Bone marrow (tissue), 2 donors: ENCODE results near the gene FAM83F.
A peak's percentile ranks its signal among the peaks of the same experiment; 100 is the strongest.

Experiments used
- DNase-seq, 2 donors: peaks; one replicate each; lab custom pipeline; 2025; lab: John Stamatoyannopoulos, UW

Gene FAM83F

GRCh38 chr22:39994566-39995392 is at the start of gene FAM83F:
TSS of gene FAM83F (plus strand) at chr22:39994954. CDS start at chr22:39995043, 89 bp downstream.
- DNase-seq = no peak

DNA sequence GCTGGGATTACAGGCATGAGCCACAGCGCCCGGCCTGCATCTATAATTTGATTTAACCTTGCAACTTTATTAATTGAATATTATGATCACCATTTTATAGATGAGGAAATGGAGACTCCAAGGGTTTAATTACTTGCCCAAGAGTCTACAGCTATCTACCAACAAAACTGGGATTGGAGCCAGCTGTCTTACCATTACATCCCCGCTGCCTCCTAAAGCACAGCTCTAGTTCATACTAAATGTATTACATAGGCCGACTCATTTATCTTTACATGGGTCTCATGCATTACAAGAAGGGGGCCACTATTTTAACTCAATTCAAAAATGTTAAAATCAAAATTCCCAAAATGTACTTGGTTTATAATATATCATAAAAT is 48.6 kb upstream of the FAM83F start:
- DNase-seq = no peak

- peak in 1 of 2 donors; percentile 51 for DNase-seq
These were observed 48.1 kb upstream of the FAM83F start for GRCh38 chr22:39946503-39947219.

GRCh38 chr22:39947220-39948216 is 47.2 kb upstream of the FAM83F start:
- DNase-seq = no peak

- no peak for DNase-seq
These were observed 44.6 kb upstream of the FAM83F start for GRCh38 chr22:39949964-39950737.

DNA sequence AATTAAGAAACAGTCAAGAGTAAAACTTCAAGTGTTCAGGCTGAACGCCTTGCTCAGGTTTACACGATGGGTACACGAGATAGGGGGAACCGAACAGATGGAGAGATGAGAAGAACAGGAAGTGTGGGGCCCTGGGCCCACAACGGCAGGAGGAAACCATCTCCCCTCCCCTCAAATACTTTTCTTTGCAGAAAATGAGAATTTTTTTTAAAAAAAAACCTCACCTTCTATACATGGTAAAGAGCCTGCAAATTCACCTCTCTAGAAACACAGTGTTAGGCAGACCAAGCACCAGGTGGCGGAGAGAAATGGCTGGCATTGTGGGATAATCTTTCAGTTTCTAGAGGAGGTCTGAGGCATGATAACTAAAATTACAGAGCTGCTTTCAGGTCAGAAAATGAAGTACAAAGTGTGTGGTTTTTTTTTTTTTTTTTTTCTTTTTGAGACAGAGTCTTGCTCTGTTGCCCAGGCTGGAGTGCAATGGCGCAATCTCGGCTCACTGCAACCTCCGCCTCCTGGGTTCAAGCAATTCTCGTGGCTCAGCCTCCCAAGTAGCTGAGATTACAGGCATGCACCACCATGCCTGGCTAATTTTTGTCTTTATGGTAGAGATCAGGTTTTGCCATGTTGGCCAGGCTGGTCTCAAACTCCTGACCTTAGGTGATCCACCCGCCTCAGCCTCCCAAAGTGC is 43.0 kb upstream of the FAM83F start:
- peak in 1 of 2 donors; percentile 19 for DNase-seq

DNA sequence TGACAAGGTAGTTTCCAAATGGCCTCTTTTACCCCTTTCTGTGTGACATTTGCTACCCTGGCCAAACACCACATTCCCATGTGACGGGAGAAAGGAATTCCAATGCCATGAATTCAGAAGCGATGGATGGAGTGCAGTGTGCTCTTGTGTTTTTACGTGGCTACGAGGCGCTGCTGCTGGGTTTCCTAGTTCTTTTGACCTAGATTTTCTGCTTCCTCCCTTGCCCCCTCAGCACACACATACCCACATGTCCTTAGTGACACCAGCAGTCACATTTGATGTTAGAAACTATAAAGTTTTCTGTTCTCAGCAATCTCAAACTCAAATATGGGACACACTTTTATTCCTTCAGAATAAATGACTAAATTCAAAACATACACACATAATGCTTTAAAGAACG is 42.4 kb upstream of the FAM83F start:
- DNase-seq = no peak

GRCh38 chr22:39953101-39953500 is 41.7 kb upstream of the FAM83F start:
- DNase-seq = no peak

DNA sequence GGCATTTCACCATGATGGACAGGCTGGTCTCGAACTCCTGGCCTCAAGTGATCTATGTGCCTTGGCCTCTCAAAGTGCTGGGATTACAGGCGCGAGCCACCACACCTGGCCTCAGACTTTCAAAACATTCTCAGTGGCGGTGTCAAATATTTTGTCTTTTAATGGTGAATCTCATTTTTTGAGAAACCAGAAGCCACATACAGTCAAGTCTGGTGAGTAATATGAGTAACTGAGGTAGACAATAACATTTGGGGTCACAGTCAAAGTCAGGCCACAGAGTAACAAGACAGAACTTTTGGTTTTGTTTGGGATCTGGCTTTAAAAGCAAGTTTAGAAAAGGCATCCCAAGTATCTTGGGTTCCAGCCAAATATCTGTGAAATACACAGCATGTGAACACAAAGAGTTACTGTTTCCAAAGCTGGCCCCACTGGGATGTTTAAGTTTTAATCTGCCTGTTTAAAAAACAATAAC is 40.1 kb upstream of the FAM83F start:
- no peak for DNase-seq

GRCh38 chr22:39955675-39956074 is 39.1 kb upstream of the FAM83F start:
- no peak for DNase-seq

- DNase-seq = peak in 1 of 2 donors; percentile 16
These were observed 37.7 kb upstream of the FAM83F start for GRCh38 chr22:39956932-39957664.

GRCh38 chr22:39958009-39958711 is 36.6 kb upstream of the FAM83F start:
- no peak for DNase-seq

GRCh38 chr22:39958949-39959639 is 35.7 kb upstream of the FAM83F start:
- DNase-seq = no peak

- peak; percentile 15 to 94 for DNase-seq
These were observed 34.9 kb upstream of the FAM83F start, which contains the start of gene TMA7B for GRCh38 chr22:39959640-39960447. TSS of gene TMA7B (plus strand) at chr22:39960397. CDS start at chr22:39964375, 3,978 bp downstream.

- peak; percentile 17 to 98 for DNase-seq
These were observed 33.7 kb upstream of the FAM83F start for GRCh38 chr22:39960791-39961746.

DNA sequence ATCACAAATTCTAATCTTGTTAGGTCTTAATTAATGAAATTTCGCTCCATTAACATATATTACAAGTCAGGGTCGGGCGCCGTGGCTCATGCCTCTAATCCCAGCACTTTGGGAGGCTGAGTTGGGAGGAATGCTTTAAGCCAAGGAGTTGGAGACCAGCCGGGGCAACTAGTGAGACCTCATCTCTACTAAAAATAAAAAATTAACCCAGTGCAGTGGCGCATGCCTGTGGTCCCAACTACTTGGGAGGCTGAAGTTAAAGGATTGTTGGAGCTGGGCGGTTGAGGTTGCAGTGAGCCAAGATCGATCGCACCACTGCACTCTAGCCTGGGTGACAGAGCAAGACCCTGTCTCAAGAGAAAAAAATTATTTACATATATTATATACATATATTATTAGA is 32.7 kb upstream of the FAM83F start:
- DNase-seq = no peak
